Retinal pigment epithelial cell (primary cell): Measurements from ENCODE around the gene ESRRA.
A peak's percentile ranks its signal among the peaks of the same experiment; 100 is the strongest.

Experiments
- DNase-seq: peaks from one replicate; pipeline ENCODE4 v3.0.0-alpha.2; 2010; ENCODE audit warnings: low read depth
- H3K4me3 ChIP-seq: 2 replicates; pipeline ENCODE4 v1.5.1; 2011; ENCODE audit warnings: mild to moderate bottlenecking, low read length, control low read depth, moderate library complexity
- TF ChIP-seq, protein P1 (sequence below): conservative IDR thresholded peaks from 2 replicates; pipeline ENCODE4 v1.5.1; 2011; ENCODE audit warnings: low read depth, low read length, control low read depth, inconsistent platforms

Gene ESRRA

DNA sequence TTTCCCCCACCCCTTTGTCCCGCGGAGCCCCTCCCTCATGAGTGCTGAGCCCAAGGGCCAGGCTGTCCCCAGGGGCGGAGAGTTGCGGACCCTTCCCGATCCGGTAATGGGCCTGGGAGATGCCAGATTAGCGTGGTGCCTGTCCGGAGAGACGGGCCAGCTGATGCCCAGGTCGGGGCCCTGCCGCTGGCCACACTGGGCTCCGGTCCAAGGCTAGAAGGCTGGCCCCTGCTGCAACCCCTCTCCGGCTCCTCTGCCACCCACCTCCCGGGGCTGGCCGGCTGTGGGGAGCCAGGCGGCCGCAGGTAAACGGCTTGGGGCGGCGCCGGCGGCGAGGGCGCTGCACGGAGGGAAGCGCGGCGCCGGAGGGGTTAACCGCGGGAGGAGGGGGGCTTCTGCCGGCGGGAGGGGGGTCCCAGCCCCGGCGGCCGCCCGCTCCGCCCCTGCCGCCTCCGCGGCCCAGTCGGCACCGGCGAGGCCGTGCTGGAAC is 14.0 kb upstream of the ESRRA start, which contains the start of gene KCNK4:
KCNK4 (plus strand) TSS at position 41 of the 490 bp plus-strand sequence. CDS start 1,717 bp downstream, outside the sequence.
- no peak for DNase-seq
- no peak within 1 kb of the TSS for H3K4me3 ChIP-seq
- TF ChIP-seq, protein P1, sequence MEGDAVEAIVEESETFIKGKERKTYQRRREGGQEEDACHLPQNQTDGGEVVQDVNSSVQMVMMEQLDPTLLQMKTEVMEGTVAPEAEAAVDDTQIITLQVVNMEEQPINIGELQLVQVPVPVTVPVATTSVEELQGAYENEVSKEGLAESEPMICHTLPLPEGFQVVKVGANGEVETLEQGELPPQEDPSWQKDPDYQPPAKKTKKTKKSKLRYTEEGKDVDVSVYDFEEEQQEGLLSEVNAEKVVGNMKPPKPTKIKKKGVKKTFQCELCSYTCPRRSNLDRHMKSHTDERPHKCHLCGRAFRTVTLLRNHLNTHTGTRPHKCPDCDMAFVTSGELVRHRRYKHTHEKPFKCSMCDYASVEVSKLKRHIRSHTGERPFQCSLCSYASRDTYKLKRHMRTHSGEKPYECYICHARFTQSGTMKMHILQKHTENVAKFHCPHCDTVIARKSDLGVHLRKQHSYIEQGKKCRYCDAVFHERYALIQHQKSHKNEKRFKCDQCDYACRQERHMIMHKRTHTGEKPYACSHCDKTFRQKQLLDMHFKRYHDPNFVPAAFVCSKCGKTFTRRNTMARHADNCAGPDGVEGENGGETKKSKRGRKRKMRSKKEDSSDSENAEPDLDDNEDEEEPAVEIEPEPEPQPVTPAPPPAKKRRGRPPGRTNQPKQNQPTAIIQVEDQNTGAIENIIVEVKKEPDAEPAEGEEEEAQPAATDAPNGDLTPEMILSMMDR, result no peak

DNA sequence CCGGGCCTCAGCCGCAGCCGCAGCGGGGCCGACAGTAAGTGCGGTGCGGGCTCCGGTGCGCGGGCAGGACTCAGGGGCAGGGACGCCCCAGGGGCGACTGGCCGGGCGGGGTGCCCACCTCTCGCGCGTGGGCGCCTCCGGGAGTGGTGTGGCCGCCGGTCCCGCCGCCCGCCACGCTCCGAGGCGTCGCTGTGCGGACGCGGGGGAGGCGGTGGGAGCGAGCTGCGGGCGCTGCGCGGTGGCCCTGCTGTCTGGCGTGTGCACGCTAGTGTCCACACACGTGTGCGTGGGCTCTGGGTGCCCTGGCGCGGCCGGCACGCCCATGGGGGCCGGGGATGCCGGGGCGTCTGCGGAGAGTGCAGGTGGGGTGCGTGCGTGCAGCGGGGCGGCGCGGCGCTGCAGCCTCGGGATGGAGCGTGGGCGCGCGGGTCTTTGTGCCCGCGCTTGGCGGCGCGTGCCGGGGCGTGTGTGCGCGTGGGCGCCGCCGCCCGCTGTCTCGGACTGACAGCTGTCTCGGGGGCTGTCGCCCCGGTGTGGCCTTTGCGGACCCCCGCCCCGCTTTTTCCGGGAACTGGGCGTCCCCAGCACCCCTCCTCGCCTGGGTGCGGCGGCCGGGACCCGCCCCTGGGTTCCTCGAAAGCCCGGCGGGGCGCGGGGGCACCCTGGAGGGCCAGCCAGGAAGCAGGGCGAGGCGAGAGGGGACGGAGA is 13.4 kb upstream of the ESRRA start:
- peak overlapping the region; percentile 4 for H3K4me3 ChIP-seq
- TF ChIP-seq, protein P1, result no peak
- DNase-seq, result no peak

DNA sequence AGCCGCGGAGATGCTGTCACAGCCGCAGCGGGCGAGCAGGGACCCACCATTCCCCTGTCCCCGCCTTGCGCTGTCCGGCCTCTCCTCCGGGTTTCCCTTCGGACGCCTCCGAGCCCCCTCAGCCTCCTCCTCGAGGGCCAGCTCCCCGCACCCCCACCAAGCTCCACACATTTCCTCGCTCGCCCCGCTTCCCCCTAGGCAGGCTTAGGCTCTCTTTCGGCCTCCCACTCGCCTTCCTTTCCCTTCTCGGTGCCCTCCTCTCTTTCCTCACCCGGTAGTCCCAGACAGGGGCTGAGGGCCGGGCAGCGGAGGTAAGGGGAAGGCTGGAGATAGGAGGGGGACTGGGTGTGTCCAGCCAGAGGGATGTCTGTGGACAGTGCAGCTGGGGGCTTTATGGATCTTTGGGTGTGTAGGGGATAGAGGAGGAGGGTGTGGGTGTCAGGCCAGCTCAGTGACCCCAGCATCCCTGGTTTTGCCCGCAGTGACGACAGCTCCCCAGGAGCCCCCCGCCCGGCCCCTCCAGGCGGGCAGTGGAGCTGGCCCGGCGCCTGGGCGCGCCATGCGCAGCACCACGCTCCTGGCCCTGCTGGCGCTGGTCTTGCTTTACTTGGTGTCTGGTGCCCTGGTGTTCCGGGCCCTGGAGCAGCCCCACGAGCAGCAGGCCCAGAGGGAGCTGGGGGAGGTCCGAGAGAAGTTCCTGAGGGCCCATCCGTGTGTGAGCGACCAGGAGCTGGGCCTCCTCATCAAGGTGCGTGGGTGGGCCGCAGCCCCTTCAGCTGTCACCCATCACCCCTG is 12.7 kb upstream of the ESRRA start:
- no peak for DNase-seq
- TF ChIP-seq, protein P1, result no peak
- H3K4me3 ChIP-seq, result peak overlapping the region; percentile 4

DNA sequence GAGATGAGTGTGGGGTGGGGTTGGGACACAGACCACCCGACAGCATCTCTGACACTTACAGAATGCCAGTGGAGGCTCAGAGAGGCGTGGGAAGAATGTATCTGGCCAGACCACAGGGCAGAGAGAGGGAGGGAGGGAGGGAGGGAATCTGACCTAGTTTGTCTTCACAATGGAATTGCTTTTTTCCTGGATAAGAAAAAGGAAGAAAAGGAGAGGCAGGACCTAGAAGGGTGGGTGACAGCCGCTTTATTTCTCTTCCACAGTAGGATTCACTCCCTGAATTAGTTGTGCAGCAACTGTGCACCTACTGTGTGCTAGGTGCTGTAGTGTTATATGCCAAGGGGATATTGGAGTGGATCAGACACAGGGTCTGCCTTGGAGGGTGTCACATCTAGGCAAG is 10.6 kb upstream of the ESRRA start:
- DNase-seq, result no peak
- no peak overlapping the region for H3K4me3 ChIP-seq
- TF ChIP-seq, protein P1, result no peak

DNA sequence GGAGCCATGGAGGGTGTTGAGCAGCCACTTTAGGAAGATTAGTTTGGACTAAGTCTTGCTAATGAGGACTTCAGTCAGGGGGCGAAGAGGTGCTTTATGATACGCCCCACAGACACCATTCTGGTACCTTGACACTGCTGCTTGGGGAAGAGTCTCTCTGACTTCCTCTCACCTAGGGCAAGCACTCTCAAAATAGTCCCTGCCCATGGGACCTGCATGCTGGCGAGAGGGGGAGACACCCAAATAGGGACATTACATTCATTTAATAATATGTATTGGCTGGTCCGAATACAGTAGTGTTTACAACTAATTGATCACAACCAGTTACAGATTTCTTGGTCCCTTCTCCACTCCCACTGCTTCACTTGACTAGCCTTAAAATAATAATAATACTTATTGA is 9.6 kb upstream of the ESRRA start:
- TF ChIP-seq, protein P1, result no peak
- DNase-seq, result no peak
- H3K4me3 ChIP-seq, result no peak overlapping the region

DNA sequence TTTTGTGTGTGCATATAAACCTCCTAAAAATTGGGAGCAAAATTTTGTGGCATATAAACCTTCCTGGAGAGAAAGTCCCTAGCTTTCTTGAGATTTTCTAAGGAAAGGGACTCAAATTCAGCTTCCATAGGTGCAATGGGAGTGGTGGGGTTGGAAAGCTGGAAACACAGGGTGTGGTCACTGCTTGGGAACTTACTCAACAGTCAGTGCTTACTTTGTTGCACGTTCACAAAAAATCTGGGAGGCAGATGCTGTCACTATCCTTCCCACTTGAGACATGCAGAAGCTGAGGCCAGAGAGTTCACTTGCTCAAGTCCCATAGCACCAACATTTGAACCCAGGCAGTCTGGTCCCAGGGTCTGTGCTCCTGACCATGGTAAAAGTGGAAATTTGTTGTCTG is 9.1 kb upstream of the ESRRA start:
- no peak overlapping the region for H3K4me3 ChIP-seq
- no peak for DNase-seq
- TF ChIP-seq, protein P1, result no peak
